WTC11 (cell line): Measurements from ENCODE around the gene TPRKB. TPM values are rescaled to one million over a fixed set of nuclear protein-coding genes. Genes with fewer than 3 reads are reported as not detected.

Source experiments
- AR ChIP-seq: fragments of 250-450 bp; sonication (Bioruptor Pico); IDR thresholded peaks from 2 replicates; pipeline ENCODE4 v1.9.0; 2021; ENCODE audit warnings: mild to moderate bottlenecking
- ARID4B ChIP-seq: sonication (generic); formaldehyde crosslinking; IDR thresholded peaks from 2 replicates; pipeline ENCODE4 v1.8.0; 2023; ENCODE audit warnings: missing genetic modification reagents, mild to moderate bottlenecking, borderline replicate concordance
- ATF1 ChIP-seq: sonication (generic); formaldehyde crosslinking; IDR thresholded peaks from 2 replicates; pipeline ENCODE4 v1.8.1; 2023; ENCODE audit warnings: mild to moderate bottlenecking, moderate library complexity, missing genetic modification reagents
- ATF6 ChIP-seq: sonication (generic); formaldehyde crosslinking; IDR thresholded peaks from 2 replicates; pipeline ENCODE4 v1.8.1; 2023; ENCODE audit warnings: mild to moderate bottlenecking, missing genetic modification reagents
- CBFB ChIP-seq: sonication (generic); formaldehyde crosslinking; IDR thresholded peaks from 2 replicates; pipeline ENCODE4 v1.8.1; 2022; ENCODE audit warnings: mild to moderate bottlenecking, low read depth, missing genetic modification reagents
- CDX4 ChIP-seq: fragments of 250-450 bp; sonication (Bioruptor Pico); IDR thresholded peaks from 2 replicates; pipeline ENCODE4 v1.9.0; 2021; ENCODE audit warnings: moderate library complexity, mild to moderate bottlenecking, inconsistent platforms, borderline replicate concordance
- ETV6 ChIP-seq: sonication (generic); formaldehyde crosslinking; IDR thresholded peaks from 2 replicates; pipeline ENCODE4 v1.8.1; 2022; ENCODE audit warnings: mild to moderate bottlenecking, missing genetic modification reagents
- FOXP4 ChIP-seq: sonication (generic); formaldehyde crosslinking; IDR thresholded peaks from 2 replicates; pipeline ENCODE4 v1.8.0; 2022; ENCODE audit warnings: mild to moderate bottlenecking, missing genetic modification reagents
- JAZF1 ChIP-seq: fragments of 250-450 bp; sonication (Bioruptor Pico); IDR thresholded peaks from 2 replicates; pipeline ENCODE4 v1.9.0; 2021; ENCODE audit warnings: moderate library complexity, mild to moderate bottlenecking, inconsistent platforms
- JUN ChIP-seq: sonication (generic); formaldehyde crosslinking; IDR thresholded peaks from 2 replicates; pipeline ENCODE4 v1.8.0; 2023; ENCODE audit warnings: mild to moderate bottlenecking, missing genetic modification reagents
- NR2C2 ChIP-seq: sonication (generic); formaldehyde crosslinking; IDR thresholded peaks from 2 replicates; pipeline ENCODE4 v1.8.0; 2022; ENCODE audit warnings: mild to moderate bottlenecking, missing genetic modification reagents
- OVOL2 ChIP-seq: fragments of 250-450 bp; sonication (Bioruptor Pico); IDR thresholded peaks from 2 replicates; pipeline ENCODE4 v1.9.0; 2021; ENCODE audit warnings: mild to moderate bottlenecking, borderline replicate concordance
- PRRX2 ChIP-seq: fragments of 250-450 bp; sonication (Bioruptor Pico); IDR thresholded peaks from 2 replicates; pipeline ENCODE4 v1.8.0; 2021; ENCODE audit warnings: mild to moderate bottlenecking
- RELA ChIP-seq: sonication (generic); formaldehyde crosslinking; IDR thresholded peaks from 2 replicates; pipeline ENCODE4 v1.8.1; 2022; ENCODE audit warnings: missing genetic modification reagents, mild to moderate bottlenecking, borderline replicate concordance
- USF2 ChIP-seq: sonication (generic); formaldehyde crosslinking; IDR thresholded peaks from 2 replicates; pipeline ENCODE4 v1.8.1; 2023; ENCODE audit warnings: mild to moderate bottlenecking, missing genetic modification reagents, moderate library complexity
- ZMAT4 ChIP-seq: fragments of 250-450 bp; sonication (Bioruptor Pico); IDR thresholded peaks from 2 replicates; pipeline ENCODE4 v1.9.0; 2021; ENCODE audit warnings: mild to moderate bottlenecking
- ZNF121 ChIP-seq: sonication (generic); formaldehyde crosslinking; IDR thresholded peaks from 2 replicates; pipeline ENCODE4 v1.8.0; 2023; ENCODE audit warnings: missing genetic modification reagents
- ZNF232 ChIP-seq: sonication (generic); formaldehyde crosslinking; IDR thresholded peaks from 2 replicates; pipeline ENCODE4 v1.8.0; 2022; ENCODE audit warnings: mild to moderate bottlenecking, missing genetic modification reagents
- ZNF396 ChIP-seq: fragments of 250-450 bp; sonication (Bioruptor Pico); IDR thresholded peaks from 2 replicates; pipeline ENCODE4 v1.8.0; 2021; ENCODE audit warnings: mild to moderate bottlenecking, moderate library complexity, borderline replicate concordance
- ZNF512 ChIP-seq: sonication (generic); formaldehyde crosslinking; IDR thresholded peaks from 2 replicates; pipeline ENCODE4 v1.8.1; 2022; ENCODE audit warnings: missing genetic modification reagents, borderline replicate concordance
- ZNF671 ChIP-seq: fragments of 250-450 bp; sonication (Bioruptor Pico); IDR thresholded peaks from 2 replicates; pipeline ENCODE4 v1.8.0; 2021; ENCODE audit warnings: mild to moderate bottlenecking
- ZSCAN18 ChIP-seq: fragments of 250-450 bp; sonication (Bioruptor Pico); IDR thresholded peaks from 2 replicates; pipeline ENCODE4 v2.1.2; 2022; ENCODE audit warnings: mild to moderate bottlenecking, moderate library complexity
- total RNA-seq: library from RNA; stranded (reverse); gene quantifications from 3 replicates; pipeline ENCODE4 v1.2.3, GENCODE V29; 2021

TPRKB gene
- total RNA-seq, 1 experiment from 2014 or later: 30.6 TPM

GRCh38 chr2:73779467-73780236, 42.5 kb upstream of the TPRKB start, which contains the start of gene DUSP11 (continued):
- TF ChIP-seq FOXP4 (CRISPR knock-in tag): peak; percentile 88
- TF ChIP-seq ZMAT4 (CRISPR knock-in tag): no peak
- no peak for TF ChIP-seq ZNF121
- no peak for TF ChIP-seq ARID4B (CRISPR knock-in tag)
- TF ChIP-seq USF2: no peak
- TF ChIP-seq RELA (CRISPR knock-in tag): no peak
- TF ChIP-seq ATF6 (CRISPR knock-in tag): no peak
- no peak for TF ChIP-seq JUN (CRISPR knock-in tag)
- no peak for TF ChIP-seq AR (CRISPR knock-in tag)
- TF ChIP-seq OVOL2 (CRISPR knock-in tag): no peak
- TF ChIP-seq ZNF512 (CRISPR knock-in tag): no peak
- no peak for TF ChIP-seq NR2C2 (CRISPR knock-in tag)
- no peak for TF ChIP-seq CDX4 (CRISPR knock-in tag)
- TF ChIP-seq JAZF1 (CRISPR knock-in tag): no peak
- TF ChIP-seq ZNF232: no peak
- no peak for TF ChIP-seq PRRX2 (CRISPR knock-in tag)
- no peak for TF ChIP-seq CBFB (CRISPR knock-in tag)
- TF ChIP-seq ETV6 (CRISPR knock-in tag): 0 out of 2 replicates have a peak, but pooled peaks have one; percentile 55
- TF ChIP-seq ZNF396 (CRISPR knock-in tag): no peak
- TF ChIP-seq ZNF671 (CRISPR knock-in tag): no peak
- no peak for TF ChIP-seq ATF1 (CRISPR knock-in tag)
- no peak for TF ChIP-seq ZSCAN18 (CRISPR knock-in tag)
